Astrocyte (in vitro differentiated cells and primary cell): ENCODE measurements around the gene COX19. TPM values are rescaled to one million over a fixed set of nuclear protein-coding genes. Genes with fewer than 3 reads are reported as not detected.

Experiments
- DNase-seq: peaks from one replicate; pipeline ENCODE4 v3.0.0-alpha.2; 2010; ENCODE audit warnings: low read depth
- FAIRE-seq: peaks from 2 replicates; lab custom pipeline; 2011; peaks lifted over from hg19 to GRCh38; lab: Jason Lieb, UNC
- H2AFZ ChIP-seq: 2 replicates; pipeline ENCODE4 v1.6.0; 2012; ENCODE audit warnings: low read depth, low read length, inconsistent platforms
- H3K27ac ChIP-seq: 2 replicates; pipeline ENCODE4 v1.5.1; 2011; ENCODE audit warnings: low read depth, low read length, inconsistent platforms
- H3K27me3 ChIP-seq: 2 replicates; pipeline ENCODE4 v1.6.0; 2011; ENCODE audit warnings: low read length, inconsistent platforms; ENCODE audit not compliant: insufficient read depth
- H3K36me3 ChIP-seq: 2 replicates; pipeline ENCODE4 v1.5.1; 2011; ENCODE audit warnings: low read length, inconsistent platforms; ENCODE audit not compliant: insufficient read depth
- H3K4me1 ChIP-seq: 2 replicates; pipeline ENCODE4 v1.5.1; 2011; ENCODE audit warnings: low read length, inconsistent platforms; ENCODE audit not compliant: insufficient read depth
- H3K4me2 ChIP-seq: 2 replicates; pipeline ENCODE4 v1.6.0; 2012; ENCODE audit warnings: low read length, inconsistent platforms
- H3K4me3 ChIP-seq: 2 replicates; pipeline ENCODE4 v1.5.1; 2011; ENCODE audit warnings: low read depth, mild to moderate bottlenecking, low read length, inconsistent platforms; ENCODE audit not compliant: insufficient read depth
- H3K79me2 ChIP-seq: 2 replicates; pipeline ENCODE4 v1.6.0; 2012; ENCODE audit warnings: mild to moderate bottlenecking, low read length, inconsistent platforms; ENCODE audit not compliant: insufficient read depth
- H3K9ac ChIP-seq: 2 replicates; pipeline ENCODE4 v1.6.0; 2012; ENCODE audit warnings: mild to moderate bottlenecking, low read length, inconsistent platforms
- H3K9me3 ChIP-seq: 2 replicates; pipeline ENCODE4 v1.5.1; 2012; ENCODE audit warnings: low read depth, mild to moderate bottlenecking, low read length, inconsistent platforms; ENCODE audit not compliant: insufficient read depth
- H4K20me1 ChIP-seq: 2 replicates; pipeline ENCODE4 v1.6.0; 2012; ENCODE audit warnings: low read length, inconsistent platforms; ENCODE audit not compliant: insufficient read depth
- H3K27ac Mint-ChIP-seq: one replicate; pipeline ENCODE4 v1.8.0; 2021; ENCODE audit warnings: mild to moderate bottlenecking, mixed read lengths; ENCODE audit not compliant: unreplicated experiment
- H3K27me3 Mint-ChIP-seq: one replicate; pipeline ENCODE4 v1.8.0; 2021; ENCODE audit warnings: low read depth, mixed read lengths; ENCODE audit not compliant: unreplicated experiment
- H3K36me3 Mint-ChIP-seq: one replicate; pipeline ENCODE4 v1.8.0; 2021; ENCODE audit warnings: low read depth, mixed read lengths; ENCODE audit not compliant: unreplicated experiment
- H3K4me1 Mint-ChIP-seq: one replicate; pipeline ENCODE4 v1.8.0; 2021; ENCODE audit warnings: low read depth, mixed read lengths; ENCODE audit not compliant: unreplicated experiment
- H3K4me3 Mint-ChIP-seq: one replicate; pipeline ENCODE4 v1.8.0; 2021; ENCODE audit warnings: mild to moderate bottlenecking, moderate library complexity, mixed read lengths; ENCODE audit not compliant: unreplicated experiment
- H3K9me3 Mint-ChIP-seq: one replicate; pipeline ENCODE4 v1.8.0; 2021; ENCODE audit warnings: mild to moderate bottlenecking, mixed read lengths; ENCODE audit not compliant: unreplicated experiment
- EZH2 ChIP-seq: IDR thresholded peaks from 2 replicates; pipeline ENCODE4 v1.6.1; 2012; ENCODE audit warnings: mild to moderate bottlenecking, low read length, inconsistent platforms; ENCODE audit not compliant: insufficient read depth
- total RNA-seq: library from RNA; stranded (reverse); gene quantifications from 2 replicates; pipeline ENCODE4 v1.2.1, GENCODE V29; 2021
- TF ChIP-seq, protein P1 (sequence below): IDR thresholded peaks from 2 replicates; pipeline ENCODE4 v1.5.1; 2011; ENCODE audit warnings: low read depth, mild to moderate bottlenecking, inconsistent platforms, low read length, moderate library complexity; ENCODE audit not compliant: insufficient read depth

Gene COX19
- total RNA-seq, 1 donor from 2014 or later = 13.4 TPM

DNA sequence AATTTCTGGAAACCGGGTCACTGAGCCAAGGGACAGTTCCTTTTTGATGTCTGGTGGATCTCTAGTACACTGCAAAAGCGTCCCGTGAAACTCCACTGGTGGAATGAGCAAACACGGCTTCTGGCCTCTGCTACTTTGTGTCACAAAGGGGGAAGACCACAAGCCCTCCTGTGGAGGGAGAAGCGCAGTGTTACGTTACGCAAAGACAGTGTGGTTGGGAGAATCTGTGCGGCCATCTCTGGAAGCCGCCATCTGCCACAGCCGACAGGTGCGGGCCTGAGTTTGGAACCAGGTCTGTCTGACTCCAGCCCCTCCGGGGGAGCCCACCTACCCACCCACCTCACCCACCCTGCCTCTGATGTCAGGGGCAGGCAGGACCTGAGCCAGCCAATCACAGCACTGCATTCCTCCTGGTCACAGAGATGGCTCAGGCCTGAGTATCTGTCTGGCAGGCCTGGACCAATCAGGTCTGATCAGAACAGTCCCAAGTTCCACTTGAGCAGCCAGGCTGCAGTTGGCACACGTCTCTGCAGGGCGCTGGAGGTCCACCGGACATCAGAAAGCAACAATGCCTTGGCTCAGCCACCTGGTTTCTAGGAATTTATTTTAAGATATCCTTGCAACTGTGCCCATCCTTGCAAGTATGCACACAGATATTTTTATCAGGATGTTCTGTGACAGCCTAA lies 4.7 kb upstream of the COX19 start:
- DNase-seq (no peak), FAIRE-seq (no peak)
- H3K27ac Mint-ChIP-seq = no peak overlapping the region

DNA sequence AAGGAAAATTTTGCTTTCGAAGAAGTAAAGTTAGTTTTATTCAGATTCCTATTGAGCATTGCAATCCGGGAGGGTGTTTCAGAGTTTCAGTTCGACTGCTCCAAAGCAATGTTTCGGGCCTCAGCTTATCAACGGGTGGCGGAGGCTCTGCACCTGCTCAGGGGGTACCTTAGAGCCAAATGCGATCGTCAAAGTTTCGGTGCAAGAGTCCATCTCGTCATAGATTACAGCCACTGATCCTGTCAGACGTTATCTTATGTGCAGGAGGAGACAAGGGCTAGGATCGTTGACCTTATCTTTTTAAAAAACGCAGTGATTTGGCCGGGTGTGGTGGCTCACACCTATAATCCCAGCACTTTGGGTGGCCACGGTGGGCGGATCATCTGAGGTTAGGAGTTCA lies 3.8 kb upstream of the COX19 start:
- no peak overlapping the region for H2AFZ ChIP-seq
- no peaks in the 10 kb centered on the region for H3K9me3 Mint-ChIP-seq
- no peak overlapping the region for H3K27ac ChIP-seq
- peaks cover 12% of the 10 kb centered on the region for H3K79me2 ChIP-seq
- H3K27me3 ChIP-seq = no peaks in the 10 kb centered on the region
- H3K36me3 ChIP-seq = no peaks in the 10 kb centered on the region
- no peak overlapping the region for H3K4me2 ChIP-seq
- peaks cover 8% of the 10 kb centered on the region for H3K4me1 Mint-ChIP-seq
- H3K4me1 ChIP-seq = peaks cover 7% of the 10 kb centered on the region
- no peaks in the 10 kb centered on the region for H3K9me3 ChIP-seq
- FAIRE-seq = no peak
- no peak overlapping the region for H3K9ac ChIP-seq
- TF ChIP-seq, protein P1, sequence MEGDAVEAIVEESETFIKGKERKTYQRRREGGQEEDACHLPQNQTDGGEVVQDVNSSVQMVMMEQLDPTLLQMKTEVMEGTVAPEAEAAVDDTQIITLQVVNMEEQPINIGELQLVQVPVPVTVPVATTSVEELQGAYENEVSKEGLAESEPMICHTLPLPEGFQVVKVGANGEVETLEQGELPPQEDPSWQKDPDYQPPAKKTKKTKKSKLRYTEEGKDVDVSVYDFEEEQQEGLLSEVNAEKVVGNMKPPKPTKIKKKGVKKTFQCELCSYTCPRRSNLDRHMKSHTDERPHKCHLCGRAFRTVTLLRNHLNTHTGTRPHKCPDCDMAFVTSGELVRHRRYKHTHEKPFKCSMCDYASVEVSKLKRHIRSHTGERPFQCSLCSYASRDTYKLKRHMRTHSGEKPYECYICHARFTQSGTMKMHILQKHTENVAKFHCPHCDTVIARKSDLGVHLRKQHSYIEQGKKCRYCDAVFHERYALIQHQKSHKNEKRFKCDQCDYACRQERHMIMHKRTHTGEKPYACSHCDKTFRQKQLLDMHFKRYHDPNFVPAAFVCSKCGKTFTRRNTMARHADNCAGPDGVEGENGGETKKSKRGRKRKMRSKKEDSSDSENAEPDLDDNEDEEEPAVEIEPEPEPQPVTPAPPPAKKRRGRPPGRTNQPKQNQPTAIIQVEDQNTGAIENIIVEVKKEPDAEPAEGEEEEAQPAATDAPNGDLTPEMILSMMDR = no peak
- TF ChIP-seq EZH2 = no peak
- H4K20me1 ChIP-seq = peaks cover 8% of the 10 kb centered on the region
- no peaks in the 10 kb centered on the region for H3K36me3 Mint-ChIP-seq
- H3K4me3 ChIP-seq = no peak overlapping the region
- no peak for DNase-seq
- H3K27ac Mint-ChIP-seq = no peak overlapping the region
- no peaks in the 10 kb centered on the region for H3K27me3 Mint-ChIP-seq
- no peak overlapping the region for H3K4me3 Mint-ChIP-seq

More for the DNA sequence above, 4.7 kb upstream of the COX19 start:
- Mint-ChIP-seq H3K4me1 (peaks cover 8% of the 10 kb centered on the region), H3K27me3 (no peaks in the 10 kb centered on the region), H3K36me3 (no peaks in the 10 kb centered on the region), H3K4me3 (no peak overlapping the region), H3K9me3 (no peaks in the 10 kb centered on the region)
- Histone ChIP-seq H3K4me3 (no peak overlapping the region), H2AFZ (no peak overlapping the region), H4K20me1 (no peaks in the 10 kb centered on the region), H3K27me3 (no peaks in the 10 kb centered on the region), H3K9ac (no peak overlapping the region), H3K9me3 (no peaks in the 10 kb centered on the region), H3K4me2 (no peak overlapping the region), H3K79me2 (peaks cover 4% of the 10 kb centered on the region), H3K27ac (no peak overlapping the region), H3K36me3 (no peaks in the 10 kb centered on the region), H3K4me1 (peaks cover 2% of the 10 kb centered on the region)
- TF ChIP-seq, protein P1 = no peak
- no peak for TF ChIP-seq EZH2

DNA sequence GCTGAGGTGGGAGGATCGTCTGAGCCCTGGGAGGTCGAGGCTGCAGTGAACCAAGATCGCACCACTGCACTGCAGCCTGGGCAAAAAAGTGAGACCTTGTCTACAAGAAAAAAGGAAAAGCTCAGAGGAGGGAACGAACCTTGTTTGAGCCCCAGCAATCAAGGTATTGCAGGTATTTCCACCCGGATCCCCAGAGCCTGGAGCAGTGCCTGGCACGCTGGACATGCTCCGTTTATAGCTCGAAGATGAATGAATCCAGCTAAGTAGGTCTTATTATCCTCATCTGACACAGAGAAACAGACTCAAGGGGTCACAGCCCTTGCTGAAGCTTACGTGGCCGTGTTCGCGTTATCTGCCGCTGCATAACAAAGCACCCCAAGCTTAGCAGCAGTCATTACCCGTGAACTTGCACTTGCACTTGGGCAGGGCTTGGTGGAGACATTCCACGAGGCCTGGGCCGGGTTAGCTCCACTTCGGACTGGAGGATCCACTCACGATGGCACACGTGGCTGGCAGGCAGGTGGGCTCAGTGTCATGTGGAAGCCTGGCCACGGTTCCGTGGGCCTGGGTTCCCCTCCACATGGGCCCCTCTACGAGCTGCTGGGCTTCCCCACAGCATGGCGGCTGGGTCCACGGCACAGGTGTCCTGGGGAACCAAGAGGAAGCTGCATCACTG lies 3.2 kb upstream of the COX19 start:
- no peak overlapping the region for H3K27ac Mint-ChIP-seq
- no peak overlapping the region for H3K4me3 Mint-ChIP-seq

More for the DNA sequence above, 3.2 kb upstream of the COX19 start:
- no peak overlapping the region for H3K4me2 ChIP-seq
- H3K36me3 ChIP-seq = no peaks in the 10 kb centered on the region
- DNase-seq (no peak), FAIRE-seq (no peak)
- no peaks in the 10 kb centered on the region for H3K9me3 ChIP-seq
- H3K9ac ChIP-seq = no peak overlapping the region
- peaks cover 11% of the 10 kb centered on the region for H4K20me1 ChIP-seq
- Mint-ChIP-seq H3K4me1 (peaks cover 8% of the 10 kb centered on the region), H3K9me3 (no peaks in the 10 kb centered on the region), H3K27me3 (no peaks in the 10 kb centered on the region), H3K36me3 (no peaks in the 10 kb centered on the region)
- TF ChIP-seq, protein P1 = no peak
- TF ChIP-seq EZH2 = no peak
- peaks cover 18% of the 10 kb centered on the region for H3K79me2 ChIP-seq
- H3K27ac ChIP-seq = no peak overlapping the region
- H2AFZ ChIP-seq = no peak overlapping the region
- H3K27me3 ChIP-seq = no peaks in the 10 kb centered on the region
- H3K4me1 ChIP-seq = peaks cover 8% of the 10 kb centered on the region
- no peak overlapping the region for H3K4me3 ChIP-seq
